Inflammatory macrophage treated with lipopolysaccharide for 1 hour (primary cell): ENCODE data around the gene MAGEF1.
"Not testable (repeated sequence)": the region's sequence is repeated elsewhere in the genome, so short reads cannot be mapped to it uniquely, and the experiment has no call there.

Experiments used
- DNase-seq, 2 donors: peaks; one replicate each; pipeline ENCODE4 v3.0.0-alpha.2; 2020 to 2022

The MAGEF1 gene

GRCh38 chr3:184742676-184743135 is 30.8 kb upstream of the MAGEF1 start:
- DNase-seq = no peak

- no peak for DNase-seq
These were observed 30.2 kb upstream of the MAGEF1 start for GRCh38 chr3:184741798-184742675.

GRCh38 chr3:184741259-184741556 is 29.3 kb upstream of the MAGEF1 start:
- no peak for DNase-seq

GRCh38 chr3:184740509-184741258 is 28.8 kb upstream of the MAGEF1 start:
- peak; percentile 58 to 82 for DNase-seq

DNA sequence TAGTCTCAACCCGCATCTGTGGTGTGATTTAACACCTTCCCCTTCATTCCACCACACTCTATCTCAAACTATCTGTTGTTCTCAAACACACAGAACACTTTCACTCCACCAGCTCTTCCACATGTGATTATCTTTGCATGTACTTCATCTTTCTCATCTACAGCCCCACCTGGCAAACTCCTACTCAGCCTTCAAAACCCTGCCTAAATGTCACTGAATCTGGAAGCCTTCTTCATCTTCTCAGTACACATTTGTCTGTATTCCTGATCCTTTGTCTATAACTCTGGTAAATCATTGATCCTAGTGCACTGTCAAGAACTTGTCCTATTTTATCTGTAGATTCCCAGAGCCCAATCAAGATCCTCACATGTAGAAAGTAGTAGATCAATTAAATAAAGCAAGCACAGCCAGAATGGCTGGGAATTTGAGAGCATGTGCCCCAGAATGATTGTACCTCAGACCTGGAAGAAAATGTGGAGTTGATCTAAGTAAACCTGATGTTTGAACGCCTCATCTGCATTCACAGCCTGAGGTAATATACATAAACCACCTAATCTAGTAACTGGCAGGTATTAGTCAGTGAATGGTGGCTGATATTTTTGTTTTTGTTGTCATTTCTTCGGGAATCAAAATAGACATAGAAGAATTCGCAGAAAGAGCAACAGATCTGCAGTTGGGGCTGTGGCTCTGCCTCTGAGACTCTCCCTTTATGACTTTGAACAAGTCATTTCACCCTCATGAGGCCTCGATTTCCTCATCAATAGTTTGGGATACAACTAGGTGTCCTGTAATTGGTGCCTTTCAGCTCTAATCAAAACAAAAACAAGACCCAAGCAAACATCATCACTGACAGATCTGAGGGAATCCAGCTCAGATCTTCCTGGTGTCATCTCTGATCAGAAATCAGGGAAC is 28.0 kb upstream of the MAGEF1 start:
- no peak for DNase-seq

DNA sequence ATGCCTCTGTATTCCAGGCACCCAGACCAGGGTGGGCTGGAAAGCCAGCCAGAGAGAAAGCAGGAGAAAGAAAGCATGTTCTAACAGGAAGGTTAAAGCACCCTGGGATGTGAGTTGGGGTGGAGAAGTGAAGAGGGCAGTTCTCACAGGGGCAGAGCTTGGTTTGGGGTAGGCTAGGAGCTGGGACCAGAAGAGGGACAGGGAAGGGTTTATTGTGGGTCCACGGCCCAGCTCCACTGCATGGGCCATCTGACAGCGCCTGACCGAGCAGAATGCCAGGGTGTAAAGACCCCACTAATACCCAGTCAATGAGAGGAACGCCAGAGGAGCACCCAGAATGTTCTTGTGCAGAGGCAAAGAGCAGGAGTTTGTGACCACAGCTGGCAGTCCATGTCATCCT is 27.1 kb upstream of the MAGEF1 start:
- DNase-seq = no peak

DNA sequence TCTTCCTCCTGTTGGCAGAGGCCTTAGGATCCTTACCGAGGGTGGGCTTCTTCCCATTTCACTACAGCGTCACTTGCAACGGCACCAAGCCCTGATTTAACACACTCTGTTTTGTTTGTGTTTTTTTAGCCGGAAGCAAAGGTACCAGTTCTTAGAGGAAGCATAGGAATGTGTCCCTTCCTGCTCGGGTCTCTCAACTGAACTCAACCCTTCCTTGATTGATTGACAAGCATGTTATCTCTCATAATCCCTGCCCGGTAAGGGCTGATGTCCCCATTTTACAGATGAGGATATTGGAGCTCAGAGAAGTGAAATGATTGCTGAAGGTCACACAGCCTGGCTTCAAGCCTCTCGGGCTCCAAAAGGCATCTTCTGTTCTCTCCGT is 26.6 kb upstream of the MAGEF1 start:
- no peak for DNase-seq

GRCh38 chr3:184737641-184738505 is 26.0 kb upstream of the MAGEF1 start:
- no peak for DNase-seq

- no peak for DNase-seq
These were observed 25.2 kb upstream of the MAGEF1 start for GRCh38 chr3:184737063-184737462.

- no peak for DNase-seq
These were observed 23.2 kb upstream of the MAGEF1 start for GRCh38 chr3:184734903-184735701.

GRCh38 chr3:184733971-184734608 is 22.2 kb upstream of the MAGEF1 start:
- DNase-seq = no peak

- no peak for DNase-seq
These were observed 21.3 kb upstream of the MAGEF1 start for GRCh38 chr3:184733181-184733580.

GRCh38 chr3:184731786-184732537 is 20.1 kb upstream of the MAGEF1 start:
- DNase-seq = no peak

DNA sequence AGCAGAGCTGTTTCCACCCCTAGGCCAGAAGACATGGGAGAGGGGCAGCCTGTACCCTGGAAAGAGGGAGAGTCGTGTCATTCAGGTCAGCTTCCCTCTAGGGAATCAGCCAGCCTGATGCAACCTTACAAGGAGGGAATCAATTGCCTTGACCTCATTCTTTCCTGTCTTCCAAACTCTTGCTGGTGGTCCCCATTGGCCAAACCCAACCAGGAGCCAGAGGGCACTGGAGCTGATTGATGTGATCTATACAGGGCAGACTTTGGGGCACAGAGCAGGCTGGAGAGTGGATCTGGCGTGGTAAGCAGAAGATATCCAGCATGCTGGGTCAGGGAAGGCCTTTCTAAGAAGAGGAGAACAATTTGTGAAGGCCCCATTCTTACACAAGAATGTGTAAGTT is 19.1 kb upstream of the MAGEF1 start:
- DNase-seq = no peak

GRCh38 chr3:184729154-184729553 is 17.3 kb upstream of the MAGEF1 start:
- DNase-seq = not testable (repeated sequence)

DNA sequence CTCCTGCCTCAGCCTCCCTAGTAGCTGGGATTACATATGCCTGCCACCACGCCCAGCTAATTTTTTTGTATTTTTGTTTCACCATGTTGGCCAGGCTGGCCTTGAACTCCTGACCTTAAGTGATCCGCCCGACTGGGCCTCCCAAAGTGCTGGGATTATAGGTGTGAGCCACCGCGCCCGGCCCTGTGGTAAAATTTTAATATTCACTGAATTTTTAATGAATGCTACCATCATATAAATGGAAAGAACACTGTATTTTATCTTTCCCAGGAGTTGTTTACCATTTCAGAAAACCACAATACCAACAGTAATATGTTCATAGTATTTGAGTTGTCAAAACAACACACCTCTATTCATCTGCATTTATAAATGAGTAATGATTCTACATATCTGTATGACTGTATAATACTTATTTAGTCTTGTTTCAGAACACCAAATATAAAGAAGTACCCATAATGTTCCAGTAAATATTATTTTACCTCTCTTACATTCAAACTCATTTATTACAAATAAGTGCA is 16.2 kb upstream of the MAGEF1 start:
- DNase-seq = no peak

- peak; percentile 39 to 83 for DNase-seq
These were observed 15.6 kb upstream of the MAGEF1 start for GRCh38 chr3:184727357-184728009.

DNA sequence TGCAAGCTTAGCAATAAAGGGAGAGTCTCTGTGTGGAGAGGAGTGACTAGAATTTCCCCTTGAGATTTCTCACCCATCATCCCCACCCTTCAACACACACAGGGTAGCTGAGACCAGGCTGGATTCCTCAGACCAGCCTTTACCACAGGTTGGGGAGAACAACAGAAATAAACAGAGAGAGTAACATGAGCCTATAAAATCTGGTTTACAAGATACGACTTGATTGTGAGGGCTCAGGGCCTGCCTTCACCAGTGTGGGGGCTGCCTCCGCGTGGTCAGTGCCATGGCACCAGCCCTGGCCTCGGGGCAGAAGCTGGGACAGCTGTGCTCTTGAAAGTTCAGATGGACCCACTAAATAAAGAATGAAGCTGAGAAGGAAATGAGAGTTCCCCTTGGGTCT is 14.6 kb upstream of the MAGEF1 start:
- DNase-seq = no peak

- no peak for DNase-seq
These were observed 13.4 kb upstream of the MAGEF1 start for GRCh38 chr3:184725176-184725719.
